Measurements from ENCODE around the gene RPL3. TPM values are rescaled to one million over a fixed set of nuclear protein-coding genes. Genes with fewer than 3 reads are reported as not detected.
"Not testable (repeated sequence)": the region's sequence is repeated elsewhere in the genome, so short reads cannot be mapped to it uniquely, and the experiment has no call there.

RPL3 gene
- total and polyA plus RNA-seq, 3 donors from 2014 or later, result 1,087 to 2,075 (median 2,042) TPM

DNA sequence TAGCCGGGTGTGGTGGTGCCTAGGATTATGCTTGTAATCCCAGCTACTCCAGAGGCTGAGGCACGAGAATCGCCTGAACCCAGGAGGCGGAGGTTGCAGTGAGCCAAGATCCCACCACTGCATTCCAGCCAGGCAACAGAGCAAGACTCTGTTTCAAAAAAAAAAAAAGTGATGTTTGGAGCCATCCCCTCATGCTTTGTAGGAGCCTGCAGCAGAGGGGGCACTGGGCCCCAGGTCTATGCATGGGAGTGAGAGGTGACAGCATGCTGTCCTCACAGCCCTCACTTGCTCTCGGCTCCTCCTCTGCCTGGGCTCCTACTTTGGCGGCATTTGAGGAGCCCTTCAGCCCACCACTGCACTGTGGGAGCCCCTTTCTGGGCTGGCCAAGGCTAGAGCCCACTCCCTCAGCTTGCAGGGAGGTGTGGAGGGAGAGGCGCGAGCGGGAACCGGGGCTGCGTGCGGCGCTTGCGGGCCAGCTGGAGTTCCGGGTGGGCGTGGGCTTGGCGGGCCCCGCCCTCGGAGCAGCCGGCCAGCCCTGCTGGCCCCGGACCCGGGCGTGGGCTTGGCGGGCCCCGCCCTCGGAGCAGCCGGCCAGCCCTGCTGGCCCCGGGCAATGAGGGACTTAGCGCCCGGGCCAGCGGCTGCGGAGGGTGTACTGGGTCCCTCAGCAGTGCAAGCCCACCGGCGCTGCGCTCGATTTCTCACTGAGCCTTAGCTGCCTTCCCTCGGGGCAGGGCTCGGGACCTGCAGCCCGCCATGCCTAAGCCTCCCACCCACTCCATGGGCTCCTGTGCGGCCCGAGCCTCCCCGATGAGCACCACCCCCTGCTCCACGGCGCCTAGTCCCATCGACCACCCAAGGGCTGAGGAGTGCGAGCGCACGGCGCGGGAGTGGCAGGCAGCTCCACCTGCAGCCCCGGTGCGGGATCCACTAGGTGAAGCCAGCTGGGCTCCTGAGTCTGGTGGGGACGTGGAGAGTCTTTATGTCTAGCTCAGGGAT is 38.0 kb upstream of the RPL3 start:
- WGBS, 2 donors, result 64 to 72% methylated on average over 12 to 15 of the region's 53 CpGs

DNA sequence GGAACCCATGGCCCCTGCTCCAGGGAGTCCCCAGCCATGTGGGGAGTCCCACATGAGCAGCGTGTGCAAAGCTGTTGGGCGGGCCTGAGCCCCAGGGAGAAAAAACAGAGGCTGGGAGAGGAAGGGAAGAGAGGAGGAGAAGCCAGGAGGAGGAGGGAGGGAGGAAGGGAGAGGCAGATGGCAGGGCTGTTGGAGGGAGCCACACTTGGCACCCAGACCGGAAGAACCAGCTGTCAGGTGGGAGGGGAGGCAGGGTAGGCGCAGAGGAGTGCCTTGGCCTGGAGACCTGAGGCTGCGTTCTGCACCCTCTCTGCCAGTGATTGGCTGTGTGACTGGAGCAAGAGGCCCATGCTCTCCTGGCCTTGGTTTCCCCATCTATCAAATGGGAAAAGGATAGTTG is 37.0 kb upstream of the RPL3 start:
- intact Hi-C loops (cut with DNase I; ENCODE audit: low total_unique reads), result no loop called here
- Histone ChIP-seq H3K27me3 (no peaks in the 10 kb centered on the region), H3K27ac (no peak overlapping the region), H3K36me3 (ENCODE audit: low read depth, missing control alignments) (no peaks in the 10 kb centered on the region), H3K4me3 (no peak overlapping the region), H3K4me1 (peaks cover 11% of the 10 kb centered on the region), H3K9me3 (no peaks in the 10 kb centered on the region)
- no peak for TF ChIP-seq POLR2A (IDR thresholded peaks at IDR 0.05)
- TF ChIP-seq, protein P1, sequence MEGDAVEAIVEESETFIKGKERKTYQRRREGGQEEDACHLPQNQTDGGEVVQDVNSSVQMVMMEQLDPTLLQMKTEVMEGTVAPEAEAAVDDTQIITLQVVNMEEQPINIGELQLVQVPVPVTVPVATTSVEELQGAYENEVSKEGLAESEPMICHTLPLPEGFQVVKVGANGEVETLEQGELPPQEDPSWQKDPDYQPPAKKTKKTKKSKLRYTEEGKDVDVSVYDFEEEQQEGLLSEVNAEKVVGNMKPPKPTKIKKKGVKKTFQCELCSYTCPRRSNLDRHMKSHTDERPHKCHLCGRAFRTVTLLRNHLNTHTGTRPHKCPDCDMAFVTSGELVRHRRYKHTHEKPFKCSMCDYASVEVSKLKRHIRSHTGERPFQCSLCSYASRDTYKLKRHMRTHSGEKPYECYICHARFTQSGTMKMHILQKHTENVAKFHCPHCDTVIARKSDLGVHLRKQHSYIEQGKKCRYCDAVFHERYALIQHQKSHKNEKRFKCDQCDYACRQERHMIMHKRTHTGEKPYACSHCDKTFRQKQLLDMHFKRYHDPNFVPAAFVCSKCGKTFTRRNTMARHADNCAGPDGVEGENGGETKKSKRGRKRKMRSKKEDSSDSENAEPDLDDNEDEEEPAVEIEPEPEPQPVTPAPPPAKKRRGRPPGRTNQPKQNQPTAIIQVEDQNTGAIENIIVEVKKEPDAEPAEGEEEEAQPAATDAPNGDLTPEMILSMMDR (IDR thresholded peaks at IDR 0.05), result no peak
- WGBS, 2 donors, result 63 to 70% methylated on average over 5 of the region's 5 CpGs
- DNase-seq, result no peak

More for the DNA sequence above, 38.0 kb upstream of the RPL3 start:
- H3K27ac ChIP-seq; H3K4me1 ChIP-seq; H3K27me3 ChIP-seq; DNase-seq; intact Hi-C loops (cut with DNase I; ENCODE audit: low total_unique reads); H3K4me3 ChIP-seq; H3K36me3 ChIP-seq (ENCODE audit: low read depth, missing control alignments); H3K9me3 ChIP-seq: not testable (repeated sequence)

DNA sequence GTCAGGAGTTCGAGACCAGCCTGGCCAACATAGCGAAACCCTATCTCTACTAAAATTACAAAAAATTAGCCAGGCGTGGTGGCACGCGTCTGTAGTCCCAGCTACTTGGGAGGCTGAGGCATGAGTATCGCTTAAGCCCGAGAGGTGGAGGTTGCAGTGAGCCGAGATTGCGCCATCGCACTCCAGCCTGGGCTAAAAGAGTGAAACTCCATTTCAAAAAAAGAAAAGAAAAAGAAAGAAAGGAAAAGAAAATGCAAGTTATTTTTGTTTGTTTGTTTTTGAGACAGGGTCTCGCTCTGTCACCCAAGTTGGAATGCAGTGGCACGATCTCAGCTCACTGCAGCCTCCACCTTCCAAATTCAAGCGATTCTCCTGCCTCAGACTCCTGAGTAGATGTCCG is 36.4 kb upstream of the RPL3 start:
- H3K9me3 ChIP-seq; intact Hi-C loops (cut with DNase I; ENCODE audit: low total_unique reads); H3K27ac ChIP-seq; H3K36me3 ChIP-seq (ENCODE audit: low read depth, missing control alignments); H3K27me3 ChIP-seq; DNase-seq; H3K4me3 ChIP-seq: not testable (repeated sequence)
- 92 to 93% methylated on average over 14 of the region's 14 CpGs for WGBS, 2 donors
- peaks cover 17% of the 10 kb centered on the region for H3K4me1 ChIP-seq

DNA sequence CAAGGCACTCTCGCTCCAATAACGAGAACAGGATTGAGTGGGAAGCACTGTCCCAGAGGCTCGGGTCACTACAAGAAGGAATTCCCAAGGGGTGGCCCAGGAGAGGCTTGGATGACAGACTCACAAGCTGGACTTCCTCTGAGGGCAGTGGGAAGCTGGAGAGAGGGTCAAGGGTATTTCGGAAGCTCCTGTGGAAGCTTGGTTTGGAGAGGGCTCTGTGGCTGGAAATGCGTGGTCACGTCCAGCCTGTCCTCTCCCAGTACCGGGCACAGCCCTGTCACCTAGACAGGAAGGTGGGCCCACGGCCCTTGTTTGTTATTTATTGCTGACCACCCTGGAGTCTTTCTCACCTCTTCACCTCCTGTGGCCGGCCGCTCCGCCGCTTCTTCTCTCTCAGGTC is 35.7 kb upstream of the RPL3 start:
- Histone ChIP-seq H3K4me1 (peaks cover 20% of the 10 kb centered on the region), H3K27me3 (no peaks in the 10 kb centered on the region), H3K27ac (no peak overlapping the region), H3K4me3 (no peak overlapping the region), H3K36me3 (ENCODE audit: low read depth, missing control alignments) (no peaks in the 10 kb centered on the region), H3K9me3 (no peaks in the 10 kb centered on the region)
- WGBS, 2 donors, result 71 to 86% methylated on average over 3 to 12 of the region's 12 CpGs
- TF ChIP-seq POLR2A (IDR thresholded peaks at IDR 0.05), result no peak
- TF ChIP-seq, protein P1 (IDR thresholded peaks at IDR 0.05), result no peak
- intact Hi-C loops (cut with DNase I; ENCODE audit: low total_unique reads), result no loop called here
- no peak for DNase-seq

DNA sequence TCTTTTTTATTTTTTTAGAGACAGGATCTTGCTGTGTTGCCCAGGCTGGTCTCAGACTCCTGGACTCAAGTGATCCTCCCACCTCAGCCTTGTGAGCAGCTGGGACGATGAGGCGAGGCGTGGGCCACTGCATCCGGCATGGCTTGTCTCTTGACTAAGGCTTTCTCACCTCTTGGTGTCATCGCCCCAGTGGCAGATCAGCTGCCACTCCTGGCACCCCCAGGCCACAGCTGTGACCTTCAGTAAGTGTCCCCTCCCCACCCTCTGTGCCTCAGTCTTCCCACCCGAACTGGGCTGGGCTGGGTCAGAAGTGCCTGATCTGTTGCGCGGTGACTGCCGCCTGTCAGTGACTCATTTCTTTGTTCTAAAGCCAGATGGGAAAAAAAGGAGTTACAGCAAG is 33.9 kb upstream of the RPL3 start:
- intact Hi-C loops (cut with DNase I; ENCODE audit: low total_unique reads), result no loop called here
- no peak for DNase-seq

More for the DNA sequence above, 33.9 kb upstream of the RPL3 start:
- Histone ChIP-seq H3K4me3 (no peak overlapping the region), H3K9me3 (no peaks in the 10 kb centered on the region), H3K4me1 (peaks cover 25% of the 10 kb centered on the region), H3K27ac (no peak overlapping the region), H3K36me3 (ENCODE audit: low read depth, missing control alignments) (no peaks in the 10 kb centered on the region), H3K27me3 (no peaks in the 10 kb centered on the region)
- WGBS, 2 donors, result 83 to 85% methylated on average over 9 of the region's 9 CpGs
- TF ChIP-seq, protein P1 (IDR thresholded peaks at IDR 0.05), result no peak
- TF ChIP-seq POLR2A (IDR thresholded peaks at IDR 0.05), result no peak

Data from testis (tissue), 3 donors.